Upper lobe of left lung (tissue), 6 donors: ENCODE measurements around the gene MDC1. TPM values are rescaled to one million over a fixed set of nuclear protein-coding genes. Genes with fewer than 3 reads are reported as not detected.
"Not testable (repeated sequence)": the region's sequence is repeated elsewhere in the genome, so short reads cannot be mapped to it uniquely, and the experiment has no call there.

Experiments used
- ATAC-seq, 2 donors: fragments of 200-7000 bp; cut with Tn5 transposase; one replicate each; pipeline ENCODE4 v1.9.1; 2022; ENCODE audit warnings: mild to moderate bottlenecking in 2 of 2, moderate library complexity in 2 of 2; ENCODE audit not compliant: low FRiP score in 2 of 2
- DNase-seq, 2 donors: peaks; one replicate each; pipeline ENCODE4 v3.0.0-alpha.2; 2019 to 2020
- H3K27ac ChIP-seq, 4 donors: fragments of 200-600 bp; sonication (generic); one replicate each; pipeline ENCODE4 v1.5.1; 2016 to 2019
- H3K27me3 ChIP-seq, 4 donors: fragments of 200-600 bp; sonication (generic); one replicate each; pipeline ENCODE4 v1.5.1; 2017 to 2019
- H3K36me3 ChIP-seq, 4 donors: fragments of 200-600 bp; sonication (generic); one replicate each; pipeline ENCODE4 v1.5.1; 2016 to 2019
- H3K4me1 ChIP-seq, 4 donors: fragments of 200-600 bp; sonication (generic); one replicate each; pipeline ENCODE4 v1.5.1; 2018 to 2019
- H3K4me3 ChIP-seq, 4 donors: fragments of 200-600 bp; sonication (generic); one replicate each; pipeline ENCODE4 v1.5.1; 2017 to 2019; ENCODE audit warnings: mild to moderate bottlenecking in 2 of 4, moderate library complexity in 1 of 4
- H3K9me3 ChIP-seq, 4 donors: fragments of 200-600 bp; sonication (generic); one replicate each; pipeline ENCODE4 v1.5.1; 2018 to 2019
- CTCF ChIP-seq, 6 experiments: fragments of 450-650 bp in 4 of 6; fragments of 200-600 bp in 2 of 6; sonication (generic) in 2 of 6; IDR thresholded peaks; one replicate each; pipeline ENCODE4 v1.5.1; 2016 to 2019; ENCODE audit warnings: antibody characterized with exemption in 6 of 6
- EP300 ChIP-seq, 4 donors: sonication (generic); formaldehyde crosslinking; IDR thresholded peaks; one replicate each; pipeline ENCODE4 v1.5.1; 2017; ENCODE audit warnings: antibody characterized with exemption in 4 of 4, control low read depth in 2 of 4
- POLR2A ChIP-seq, 4 donors: fragments of 450-650 bp; IDR thresholded peaks; one replicate each; pipeline ENCODE4 v1.5.1; 2016 to 2017; ENCODE audit warnings: antibody characterized with exemption in 4 of 4, mild to moderate bottlenecking in 2 of 4
- POLR2AphosphoS5 ChIP-seq, 2 donors: sonication (generic); formaldehyde crosslinking; IDR thresholded peaks; one replicate each; pipeline ENCODE4 v1.5.1; 2017; ENCODE audit warnings: antibody characterized with exemption in 2 of 2
- WGBS, 2 donors: methylation state at CpG; one replicate each; pipeline ENCODE4 v1.1.5; 2017 to 2018; 5-methylcytosine and 5-hydroxymethylcytosine counted together
- total RNA-seq, 6 donors: library from RNA; depleted of rRNA in 4 of 6; stranded (reverse); fragments of >200 nt in 4 of 6; gene quantifications; one replicate each; pipeline versions ENCODE4 v1.1.0 to v1.2.1, GENCODE V29; 2016 to 2021
- donor health status: DM: no; HTN: no; CAD: no; lungs with moderate emphysema.
- donor health status: DM: no; HTN: yes; CAD: no; lungs with severe emphysema.

The MDC1 gene
- total RNA-seq, 6 donors from 2014 or later: 13.5 to 33.5 (median 24.2) TPM

DNA sequence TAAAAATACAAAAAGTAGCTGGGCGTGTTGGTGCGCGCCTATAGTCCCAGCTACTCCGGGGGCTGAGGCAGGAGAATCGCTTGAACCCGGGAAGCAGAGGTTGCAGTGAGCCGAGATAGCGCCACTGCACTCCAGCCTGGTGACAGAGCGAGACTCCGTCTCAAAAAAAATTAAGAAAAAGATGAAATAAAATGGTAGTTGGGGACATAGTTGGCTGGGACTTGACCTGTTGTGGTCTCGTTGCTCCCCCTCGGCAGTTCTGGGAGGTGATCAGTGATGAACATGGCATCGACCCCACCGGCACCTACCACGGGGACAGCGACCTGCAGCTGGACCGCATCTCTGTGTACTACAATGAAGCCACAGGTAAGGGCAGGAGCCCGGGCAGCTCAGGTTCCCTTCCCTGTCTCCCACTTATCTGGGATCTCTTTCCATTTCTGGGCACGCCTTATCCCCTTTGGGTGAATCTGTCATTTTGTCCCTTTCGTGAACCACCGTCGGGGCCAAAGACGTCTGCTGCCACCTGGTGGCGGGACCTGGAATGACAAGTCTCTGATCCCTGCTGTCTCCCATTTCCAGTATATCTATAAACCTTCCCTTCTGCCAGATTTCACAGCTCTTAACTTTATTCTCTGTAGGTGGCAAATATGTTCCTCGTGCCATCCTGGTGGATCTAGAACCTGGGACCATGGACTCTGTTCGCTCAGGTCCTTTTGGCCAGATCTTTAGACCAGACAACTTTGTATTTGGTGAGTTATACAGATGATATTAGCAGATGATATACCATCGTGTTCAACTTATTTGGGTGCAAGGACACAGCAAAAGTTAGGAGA lies 5.4 kb upstream of the MDC1 start:
- ATAC-seq (peak; percentile 57 to 72), DNase-seq (peak in 1 of 2 donors; percentile 82)
- H3K27me3 ChIP-seq: no peaks in the 10 kb centered on the region
- peak overlapping the region in 3 of 4 donors; percentile 64 to 87 (median 77) for H3K4me3 ChIP-seq
- TF ChIP-seq CTCF (IDR thresholded peaks at IDR 0.05) (peak; percentile 93 to 97 (median 94)), POLR2AphosphoS5 (IDR thresholded peaks at IDR 0.05) (peak in 1 of 2 donors; percentile 67), POLR2A (IDR thresholded peaks at IDR 0.05) (no peak), EP300 (IDR thresholded peaks at IDR 0.05) (no peak)
- peak overlapping the region; percentile 91 to 95 (median 92) for H3K27ac ChIP-seq
- H3K4me1 ChIP-seq: peaks cover 32 to 62% (median 51%) of the 10 kb centered on the region in 4 donors
- peaks cover 24 to 54% (median 39%) of the 10 kb centered on the region in 4 donors for H3K36me3 ChIP-seq
- 15 to 20% methylated on average over 21 to 27 of the region's 27 CpGs for WGBS, 2 donors
- H3K9me3 ChIP-seq: no peaks in the 10 kb centered on the region

- 9 to 12% methylated on average over 10 of the region's 10 CpGs for WGBS, 2 donors
- Histone ChIP-seq H3K36me3 (peaks cover 24 to 49% (median 34%) of the 10 kb centered on the region in 4 donors), H3K4me3 (peak overlapping the region; percentile 64 to 87 (median 72)), H3K27ac (peak overlapping the region; percentile 91 to 95 (median 92)), H3K4me1 (peaks cover 32 to 62% (median 51%) of the 10 kb centered on the region in 4 donors)
- not testable (repeated sequence) for H3K27me3 ChIP-seq, ATAC-seq, H3K9me3 ChIP-seq
- DNase-seq: peak in 1 of 2 donors; percentile 40
Measured at GRCh38 chr6:30722025-30722279, 4.9 kb upstream of the MDC1 start.

DNA sequence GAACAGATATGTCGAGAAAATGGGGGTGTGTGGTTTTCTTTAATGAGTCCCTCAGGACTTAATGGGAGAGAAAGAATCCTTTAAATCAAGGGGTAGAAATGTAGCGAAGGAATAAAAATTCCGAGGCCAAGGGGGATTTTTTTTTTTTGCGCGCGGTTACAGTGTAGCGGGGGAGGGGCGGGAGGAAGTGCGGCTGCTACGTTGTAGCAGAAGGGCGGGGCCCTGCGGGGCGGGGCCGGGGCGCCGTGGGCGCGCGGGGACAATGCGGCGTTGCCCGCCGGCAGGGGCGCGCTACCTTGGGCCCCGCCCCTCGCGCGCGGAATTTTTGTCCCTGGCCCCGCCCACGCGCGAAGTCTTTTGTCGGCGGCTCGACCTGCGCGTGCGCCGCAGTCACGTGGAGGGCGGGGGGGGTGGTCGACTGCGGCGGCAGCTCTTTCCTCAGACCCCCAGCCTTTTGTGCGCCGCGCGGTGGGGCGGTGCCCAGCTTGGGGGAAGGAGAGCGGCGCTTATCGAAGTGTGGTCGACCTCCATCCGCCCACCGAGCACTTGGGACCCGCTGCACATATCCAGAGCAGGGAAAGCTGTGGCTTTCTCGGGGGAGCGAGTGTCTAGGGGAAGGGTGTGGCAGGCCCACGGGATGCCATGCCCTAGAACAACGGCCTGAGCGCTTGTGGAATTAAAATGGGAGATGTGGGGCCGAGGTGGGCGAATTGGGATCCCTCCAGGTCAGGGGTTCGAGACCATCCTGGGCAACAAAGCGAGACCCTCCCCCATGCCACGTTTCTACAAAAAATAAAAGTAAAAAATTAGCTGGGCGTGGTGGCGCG lies 4.3 kb upstream of the MDC1 start:
- peaks cover 24 to 43% (median 32%) of the 10 kb centered on the region in 4 donors for H3K36me3 ChIP-seq
- DNase-seq: peak; percentile 91 to 99
- peak overlapping the region; percentile 64 to 87 (median 76) for H3K4me3 ChIP-seq
- H3K27ac ChIP-seq: peak overlapping the region; percentile 91 to 95 (median 92)
- 2 to 4% methylated on average over 27 to 65 of the region's 71 CpGs for WGBS, 2 donors
- TF ChIP-seq POLR2AphosphoS5 (IDR thresholded peaks at IDR 0.05) (peak; percentile 46 to 55), CTCF (IDR thresholded peaks at IDR 0.05) (peak; percentile 22 to 79 (median 72)), POLR2A (IDR thresholded peaks at IDR 0.05) (peak in 2 of 4 donors; percentile 29 to 69), EP300 (IDR thresholded peaks at IDR 0.05) (no peak)
- ATAC-seq: peak; percentile 86
- no peaks in the 10 kb centered on the region for H3K27me3 ChIP-seq
- H3K9me3 ChIP-seq: no peaks in the 10 kb centered on the region
- H3K4me1 ChIP-seq: peaks cover 36 to 67% (median 55%) of the 10 kb centered on the region in 4 donors

GRCh38 chr6:30720738-30721197 lies 3.7 kb upstream of the MDC1 start:
- Histone ChIP-seq H3K4me3 (peak overlapping the region; percentile 64 to 87 (median 76)), H3K27me3 (no peaks in the 10 kb centered on the region), H3K36me3 (peaks cover 24 to 37% (median 29%) of the 10 kb centered on the region in 4 donors), H3K27ac (peak overlapping the region; percentile 91 to 95 (median 92)), H3K9me3 (no peaks in the 10 kb centered on the region), H3K4me1 (peaks cover 41 to 68% (median 60%) of the 10 kb centered on the region in 4 donors)
- peak; percentile 87 to 91 for DNase-seq
- 0 to 1% methylated on average over 25 to 27 of the region's 29 CpGs for WGBS, 2 donors
- peak; percentile 24 to 31 for ATAC-seq
- TF ChIP-seq POLR2AphosphoS5 (IDR thresholded peaks at IDR 0.05): peak in 1 of 2 donors; percentile 26
- TF ChIP-seq POLR2A (IDR thresholded peaks at IDR 0.05): no peak

DNA sequence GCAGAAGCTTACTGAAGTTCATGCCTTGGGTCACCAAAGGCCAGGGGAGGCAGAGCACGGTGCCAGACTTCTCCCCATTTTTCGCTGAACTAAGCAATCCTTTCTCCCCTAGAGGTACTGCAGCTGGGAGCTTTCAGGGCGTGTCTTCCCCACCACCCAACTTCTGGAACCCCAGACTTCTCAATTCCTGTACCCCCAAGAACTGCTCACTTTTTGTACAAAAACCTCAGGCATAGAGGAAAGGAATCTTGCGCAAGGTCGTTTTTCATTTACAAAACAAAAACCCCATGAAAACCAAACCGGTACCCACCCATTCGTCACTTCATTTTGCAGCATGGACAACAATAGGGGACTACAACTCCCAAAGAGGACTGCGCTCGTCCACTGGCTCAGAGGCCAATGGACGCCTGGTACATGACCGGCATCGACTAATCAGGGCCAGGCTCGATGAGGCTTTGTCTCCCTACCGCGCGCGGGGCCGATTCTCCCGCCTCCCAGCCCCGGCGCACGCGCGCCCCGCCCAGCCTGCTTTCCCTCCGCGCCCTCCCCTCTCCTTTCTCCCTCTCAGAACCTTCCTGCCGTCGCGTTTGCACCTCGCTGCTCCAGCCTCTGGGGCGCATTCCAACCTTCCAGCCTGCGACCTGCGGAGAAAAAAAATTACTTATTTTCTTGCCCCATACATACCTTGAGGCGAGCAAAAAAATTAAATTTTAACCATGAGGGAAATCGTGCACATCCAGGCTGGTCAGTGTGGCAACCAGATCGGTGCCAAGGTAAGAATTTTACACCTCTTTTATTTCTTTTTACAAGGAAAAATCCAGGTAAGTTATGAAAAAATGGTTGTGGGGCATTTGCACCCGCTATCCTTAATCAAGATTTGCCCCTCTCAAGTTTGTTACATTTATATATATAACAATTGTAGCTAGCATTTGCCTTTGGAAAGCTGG lies 3.0 kb upstream of the MDC1 start, which contains the start of gene TUBB:
Gene TUBB (plus strand): TSS at position 562 of the 947 bp plus-strand sequence. CDS start 155 bp downstream, at position 717.
- TF ChIP-seq CTCF (IDR thresholded peaks at IDR 0.05): peak in 4 of 6 experiments; percentile 21 to 39 (median 25)
- peak in 3 of 4 donors; percentile 74 to 93 (median 77) for TF ChIP-seq POLR2A (IDR thresholded peaks at IDR 0.05)
- TF ChIP-seq EP300 (IDR thresholded peaks at IDR 0.05): peak in 1 of 4 donors; percentile 43
- peak; percentile 94 to 97 for TF ChIP-seq POLR2AphosphoS5 (IDR thresholded peaks at IDR 0.05)
- peak within 1 kb of the TSS; percentile 91 to 95 (median 92) for H3K27ac ChIP-seq
- peaks cover 20 to 30% (median 25%) of the 10 kb centered on the region in 4 donors for H3K36me3 ChIP-seq
- peak within 1 kb of the TSS; percentile 64 to 87 (median 76) for H3K4me3 ChIP-seq
- peaks cover 41 to 61% (median 60%) of the 10 kb centered on the region in 4 donors for H3K4me1 ChIP-seq
- H3K27me3 ChIP-seq: no peaks in the 10 kb centered on the region
- ATAC-seq (peak; percentile 85 to 93), DNase-seq (peak; percentile 99)
- 0 to 1% methylated on average over 38 of the region's 38 CpGs for WGBS, 2 donors
- no peaks in the 10 kb centered on the region for H3K9me3 ChIP-seq
